HG03196 (cell line): ENCODE data around the gene PAPPA2.

ENCODE experiments used
- ATAC-seq: cut with Tn5 transposase; IDR thresholded peaks from one replicate; pipeline ENCODE4 v1.9.1; 2021; ENCODE audit not compliant: unreplicated experiment

Gene PAPPA2

GRCh38 chr1:176494436-176494835 lies 31.5 kb downstream of the PAPPA2 start:
- ATAC-seq: no peak

DNA sequence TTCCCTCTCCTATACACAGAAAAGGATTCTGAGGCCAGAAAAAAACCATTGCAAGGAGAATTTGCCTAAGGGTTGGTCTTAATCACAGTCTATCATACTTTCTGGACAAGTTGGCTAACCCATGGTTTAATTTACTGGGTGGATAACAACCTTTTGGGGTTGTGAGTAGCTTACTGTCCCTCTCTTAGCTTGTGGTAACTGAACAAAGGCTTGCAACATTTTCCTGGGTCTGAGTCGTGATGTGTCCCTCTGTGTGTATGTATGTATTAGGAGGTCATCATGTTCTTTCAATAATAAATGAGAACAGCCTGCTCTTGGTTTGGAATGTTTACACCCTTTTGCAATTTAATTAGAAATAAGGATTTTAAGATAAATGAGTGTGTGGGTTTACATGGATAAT lies 36.7 kb downstream of the PAPPA2 start:
- ATAC-seq: no peak

- no peak for ATAC-seq
Observed at GRCh38 chr1:176501599-176501998, 38.6 kb downstream of the PAPPA2 start.

DNA sequence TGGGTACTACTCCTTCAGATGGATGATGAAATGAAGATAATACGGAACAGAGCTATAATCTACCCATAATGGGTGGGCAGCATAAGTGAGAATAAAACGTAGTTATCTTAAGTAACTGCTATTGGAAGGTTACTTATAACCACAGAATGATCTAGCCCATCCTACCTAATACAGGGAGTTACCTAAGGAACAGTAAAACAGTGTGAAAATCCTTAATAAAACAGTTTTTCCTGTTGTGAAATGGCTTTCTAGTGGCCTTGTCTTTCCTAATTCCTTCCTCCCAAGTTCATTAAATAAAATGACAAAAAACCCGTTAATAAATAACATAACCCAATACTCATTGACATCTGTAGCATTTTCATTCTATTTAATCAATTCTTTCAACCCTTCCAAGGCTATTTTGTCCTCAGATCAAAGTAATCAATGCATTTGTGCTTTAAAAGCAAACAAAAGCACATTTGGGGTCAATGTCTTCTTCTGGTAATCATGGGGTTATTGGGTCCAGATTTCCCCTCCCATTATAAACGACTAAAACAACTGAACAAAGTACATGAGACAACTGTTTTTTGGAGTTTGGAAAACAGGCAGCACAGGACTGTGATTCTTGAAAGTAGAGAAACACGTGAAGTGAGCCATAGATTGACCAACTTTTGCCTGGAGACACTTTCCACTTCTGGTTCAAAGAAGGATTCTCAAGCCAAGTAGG lies 42.0 kb downstream of the PAPPA2 start:
- no peak for ATAC-seq

DNA sequence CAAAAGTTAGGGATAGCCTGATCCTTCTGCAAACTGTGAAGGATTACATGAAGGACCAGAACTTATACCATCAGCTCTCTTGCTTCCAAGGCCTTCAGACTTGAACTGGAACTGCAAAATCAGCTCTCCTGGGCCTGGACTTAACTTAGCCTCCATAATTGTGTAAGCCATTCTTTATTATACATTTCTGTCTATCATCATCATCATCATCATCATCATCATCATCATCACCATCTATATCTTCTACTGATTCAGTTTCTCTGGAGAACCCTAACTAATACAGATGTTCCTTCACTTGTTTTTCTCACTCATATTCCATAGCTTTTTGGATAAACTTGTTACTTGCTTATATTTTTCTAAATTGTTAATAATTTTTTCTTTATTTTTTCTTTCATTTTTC lies 50.0 kb downstream of the PAPPA2 start:
- no peak for ATAC-seq

DNA sequence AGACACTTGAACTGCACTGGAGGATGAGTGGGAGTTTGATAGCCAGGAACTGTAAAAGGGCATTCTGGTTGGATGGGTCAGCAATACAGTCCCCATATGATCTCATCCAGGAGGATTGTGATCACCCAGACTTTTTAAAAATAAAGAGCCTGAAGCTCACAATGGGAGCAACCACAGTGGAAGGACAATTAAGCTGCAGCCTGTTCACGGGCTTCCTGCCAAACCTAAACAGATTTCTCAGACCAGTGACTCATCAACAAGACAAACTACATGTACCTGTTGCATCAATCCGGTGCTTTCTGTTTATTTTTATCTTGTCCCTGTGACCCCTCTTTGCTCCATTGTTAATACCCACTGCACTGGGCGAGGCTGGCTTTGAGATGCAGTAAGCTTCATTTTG lies 52.3 kb downstream of the PAPPA2 start:
- ATAC-seq: no peak

- peak; percentile 85 for ATAC-seq
Observed at GRCh38 chr1:176517484-176517883, 54.5 kb downstream of the PAPPA2 start.

GRCh38 chr1:176521211-176521610 lies 58.2 kb downstream of the PAPPA2 start:
- ATAC-seq: no peak

DNA sequence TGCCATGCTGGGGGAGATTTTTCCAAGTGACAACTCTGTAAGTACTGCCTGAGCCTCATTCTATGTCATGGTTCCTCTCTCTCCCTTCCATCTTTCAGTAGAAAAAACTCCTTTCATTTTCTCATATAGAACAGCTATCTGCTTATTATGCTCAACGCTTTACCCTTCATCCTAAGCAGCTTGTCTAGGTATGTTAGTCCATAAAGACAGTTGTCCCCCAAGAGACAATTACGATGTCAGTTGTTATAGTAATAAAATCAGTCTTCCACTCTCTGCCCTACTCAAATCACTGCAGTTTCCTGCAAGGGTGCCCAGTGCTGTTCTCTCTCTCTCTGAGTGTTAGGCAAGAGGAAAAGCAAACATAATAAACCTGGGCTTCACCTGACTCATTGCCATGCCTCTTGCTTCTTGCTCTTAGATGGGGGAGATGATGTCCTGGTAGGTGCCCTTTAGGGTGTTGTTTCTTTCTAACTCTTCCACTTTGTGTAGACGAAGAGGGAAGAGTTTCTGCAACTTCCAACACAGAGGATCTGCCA lies 59.4 kb downstream of the PAPPA2 start:
- ATAC-seq: no peak

GRCh38 chr1:176529395-176530090 lies 66.6 kb downstream of the PAPPA2 start:
- no peak for ATAC-seq

DNA sequence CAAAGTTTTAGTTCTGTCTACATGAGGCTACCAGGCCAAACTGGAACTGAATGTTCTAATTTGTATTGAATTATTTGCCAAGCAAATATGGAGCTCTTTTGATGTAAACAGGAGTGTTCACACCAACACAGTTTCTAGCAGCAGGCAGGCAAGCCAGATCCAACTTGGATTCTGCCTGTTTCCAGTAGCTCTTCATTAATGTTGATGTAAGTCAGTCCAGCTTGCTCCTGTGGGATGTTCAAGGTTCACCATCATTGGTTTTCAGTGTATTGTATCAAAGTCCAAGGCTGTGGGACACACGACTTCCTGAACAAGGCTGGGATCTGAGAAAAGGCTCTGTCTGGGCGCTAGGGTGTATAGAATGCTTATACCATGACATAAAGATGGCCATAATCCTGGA lies 68.1 kb downstream of the PAPPA2 start:
- no peak for ATAC-seq

GRCh38 chr1:176531921-176532897 lies 69.2 kb downstream of the PAPPA2 start:
- ATAC-seq: no peak

GRCh38 chr1:176533020-176533419 lies 70.0 kb downstream of the PAPPA2 start:
- ATAC-seq: no peak

GRCh38 chr1:176536588-176536987 lies 73.6 kb downstream of the PAPPA2 start:
- ATAC-seq: no peak

GRCh38 chr1:176539018-176539417 lies 76.0 kb downstream of the PAPPA2 start:
- no peak for ATAC-seq

GRCh38 chr1:176540428-176540827 lies 77.5 kb downstream of the PAPPA2 start:
- no peak for ATAC-seq

DNA sequence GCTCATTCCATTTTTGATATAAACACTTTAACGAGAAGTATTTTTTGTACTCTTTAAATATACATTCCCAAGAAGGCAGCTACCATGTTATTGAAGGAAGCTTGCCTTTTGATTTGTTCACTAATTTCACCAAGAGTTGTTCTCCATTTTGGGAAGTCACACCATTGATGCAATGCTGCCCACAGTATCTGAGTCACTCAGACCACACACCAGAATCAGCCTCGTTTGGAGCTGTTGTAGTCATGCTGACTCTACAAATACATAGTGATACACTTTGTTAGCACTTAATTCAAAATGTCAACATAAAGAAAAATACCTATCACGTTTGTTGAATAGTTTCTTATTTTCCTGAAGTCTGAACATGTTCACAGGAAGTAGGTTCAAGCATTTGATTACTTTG lies 78.7 kb downstream of the PAPPA2 start:
- no peak for ATAC-seq

- ATAC-seq: no peak
Observed at GRCh38 chr1:176542352-176542751, 79.4 kb downstream of the PAPPA2 start.

- ATAC-seq: no peak
Observed at GRCh38 chr1:176543360-176544129, 80.6 kb downstream of the PAPPA2 start.

- no peak for ATAC-seq
Observed at GRCh38 chr1:176545034-176545639, 82.2 kb downstream of the PAPPA2 start.
